NCI-H1417 (cell line): ENCODE data around the gene LRRTM3.

Source experiments
- DNase-seq, 3 experiments: peaks; one replicate each; lab custom pipeline; 2025; lab: John Stamatoyannopoulos, UW

LRRTM3 gene

DNA sequence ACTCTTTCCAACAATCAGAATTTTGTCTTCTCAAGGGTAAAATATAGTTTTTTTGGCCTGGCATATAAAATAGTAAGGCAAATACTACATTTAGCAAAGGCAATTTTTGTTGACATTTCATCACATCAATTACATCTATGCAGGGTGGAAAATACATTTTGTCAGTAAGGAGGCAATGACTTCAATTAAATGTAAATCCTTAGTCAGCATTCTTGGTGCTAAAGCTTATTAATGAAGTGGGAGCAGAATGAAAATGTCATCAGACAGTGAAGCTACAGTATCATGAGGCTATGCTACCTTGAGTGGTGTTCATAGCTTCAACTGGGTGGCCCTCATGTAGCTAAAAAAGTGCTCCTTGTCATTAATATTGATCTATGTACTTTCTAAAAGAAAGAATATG lies 8.9 kb downstream of the LRRTM3 start:
- no peak for DNase-seq

DNA sequence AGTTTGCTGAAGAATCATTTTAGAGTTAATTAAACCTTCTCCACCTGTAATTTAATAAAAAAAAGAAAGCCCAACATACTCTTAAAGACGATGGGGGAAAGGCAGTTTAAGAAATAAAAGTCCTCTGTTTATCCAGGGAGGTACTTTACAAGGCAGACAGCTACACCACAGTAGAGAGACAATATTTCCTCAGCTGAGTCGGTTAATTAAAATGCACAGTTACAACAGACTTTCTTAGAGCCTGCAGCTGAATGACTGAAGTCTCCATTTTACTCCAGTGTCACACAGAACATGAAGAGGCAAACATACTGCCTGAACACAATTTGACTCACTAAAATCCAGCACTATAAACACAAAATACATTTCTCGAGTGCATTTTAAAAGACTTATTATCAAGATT lies 15.1 kb downstream of the LRRTM3 start:
- peak in 1 of 3 experiments; percentile 47 for DNase-seq

DNA sequence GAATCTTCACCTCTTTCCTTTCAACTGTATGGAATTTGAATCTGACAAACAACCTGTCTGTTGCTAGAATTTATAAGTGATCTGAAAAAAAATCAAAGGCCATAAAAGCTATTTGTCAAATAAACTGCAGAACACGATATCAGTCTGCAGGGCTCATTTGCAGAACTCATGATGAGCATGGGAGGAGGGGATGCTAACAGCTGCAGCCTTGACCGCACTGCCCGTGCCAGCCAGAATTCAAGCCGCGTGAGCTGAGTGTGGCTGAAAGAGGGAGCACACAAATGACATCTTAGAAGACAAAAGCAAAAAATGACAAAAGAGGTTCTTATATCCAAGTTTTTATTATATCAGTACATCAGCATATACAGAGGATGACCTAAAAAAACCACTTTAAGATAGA lies 15.7 kb downstream of the LRRTM3 start:
- DNase-seq = peak in 2 of 3 experiments; percentile 21 to 67

DNA sequence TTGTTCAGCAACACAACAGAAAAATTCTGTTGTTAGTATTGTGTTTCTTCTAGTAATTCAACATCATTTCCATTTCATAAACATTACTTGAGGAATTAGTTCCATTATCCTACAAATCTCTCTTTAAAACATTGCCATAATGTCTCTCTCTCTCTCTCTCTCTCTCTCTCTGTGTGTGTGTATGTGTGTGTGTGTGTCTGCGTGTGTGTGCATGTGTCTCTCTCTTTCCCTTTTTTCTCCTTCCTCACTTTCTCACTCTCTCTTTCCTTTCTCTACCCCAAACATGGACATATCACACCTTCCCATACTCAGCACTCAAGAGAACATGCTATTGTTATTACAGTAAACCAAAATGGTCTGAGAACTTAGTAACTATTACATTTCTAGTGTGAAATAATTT lies 16.6 kb downstream of the LRRTM3 start:
- DNase-seq = no peak

DNA sequence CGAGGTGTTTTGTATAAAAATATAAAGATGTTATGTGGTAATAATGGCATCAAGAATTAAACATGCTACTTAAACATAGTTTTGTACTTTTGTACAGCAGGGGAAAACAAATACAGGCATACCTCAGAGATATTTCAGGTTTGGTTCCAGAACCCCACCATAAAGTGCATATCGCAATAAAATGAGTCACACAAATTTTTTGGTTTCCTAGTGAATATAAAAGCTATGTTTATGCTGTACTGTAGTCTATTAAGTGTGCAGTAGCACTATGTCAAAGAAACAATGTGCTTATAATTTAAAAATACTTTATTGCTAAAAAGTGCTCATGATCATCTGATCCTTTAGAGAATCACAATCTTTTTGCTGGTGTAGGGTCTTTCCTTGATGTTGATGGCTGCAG lies 17.8 kb downstream of the LRRTM3 start:
- no peak for DNase-seq

DNA sequence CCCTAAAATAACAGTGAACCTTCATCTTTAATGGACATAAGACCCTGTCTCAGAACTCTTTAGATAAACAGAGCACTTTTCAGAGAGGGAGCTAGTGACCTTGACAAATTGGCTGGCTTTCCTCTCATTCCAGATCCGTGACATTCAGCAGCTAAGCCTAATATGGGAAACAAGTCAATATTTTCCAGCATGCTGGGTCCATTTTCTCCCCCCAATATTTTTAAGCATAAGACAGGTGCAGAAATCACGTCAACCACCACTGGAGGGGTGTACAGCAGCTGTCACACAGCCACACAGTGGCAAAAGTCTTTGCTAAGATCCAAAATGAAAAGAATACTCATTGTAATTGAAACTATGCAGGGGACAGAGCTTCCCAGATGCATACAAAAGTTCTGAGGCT lies 26.1 kb downstream of the LRRTM3 start:
- no peak for DNase-seq

DNA sequence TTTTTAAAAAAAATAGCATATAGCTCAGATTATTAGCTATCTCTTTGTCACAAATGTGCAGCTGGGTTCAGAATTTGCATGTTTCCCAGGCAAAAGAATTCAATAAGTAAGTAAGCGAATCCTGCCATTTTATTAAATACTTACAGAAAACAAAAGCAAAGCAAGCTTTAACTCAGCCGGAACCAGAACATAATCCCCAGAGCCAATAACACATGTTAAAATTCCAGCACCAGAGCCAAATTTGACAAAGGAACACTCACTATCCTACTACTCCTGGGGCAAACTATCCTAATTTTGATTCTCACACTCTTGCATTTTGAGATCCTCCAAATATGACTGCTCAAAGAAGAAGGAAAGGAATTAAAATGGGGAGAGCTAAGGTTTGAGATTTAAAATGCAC lies 32.6 kb downstream of the LRRTM3 start:
- no peak for DNase-seq

DNA sequence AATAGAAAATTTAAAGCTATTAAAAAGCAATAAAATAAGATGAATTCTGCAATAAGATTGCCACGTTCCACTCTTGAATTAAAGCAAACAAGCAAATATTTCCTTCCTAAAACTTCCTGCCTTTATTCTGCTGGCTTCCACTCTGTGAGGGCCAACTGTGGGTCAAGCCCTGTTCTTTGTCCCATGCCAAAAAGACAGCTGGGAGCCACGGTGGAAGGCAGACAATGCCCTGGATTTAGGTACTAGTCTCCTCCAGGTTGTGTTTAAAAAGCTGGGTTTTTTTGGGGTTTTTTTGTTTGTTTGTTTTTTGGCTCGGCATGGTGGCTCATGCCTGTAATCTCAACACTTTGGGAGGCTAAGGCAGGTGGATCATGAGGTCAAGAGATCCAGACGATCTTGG lies 39.1 kb downstream of the LRRTM3 start:
- DNase-seq = no peak

DNA sequence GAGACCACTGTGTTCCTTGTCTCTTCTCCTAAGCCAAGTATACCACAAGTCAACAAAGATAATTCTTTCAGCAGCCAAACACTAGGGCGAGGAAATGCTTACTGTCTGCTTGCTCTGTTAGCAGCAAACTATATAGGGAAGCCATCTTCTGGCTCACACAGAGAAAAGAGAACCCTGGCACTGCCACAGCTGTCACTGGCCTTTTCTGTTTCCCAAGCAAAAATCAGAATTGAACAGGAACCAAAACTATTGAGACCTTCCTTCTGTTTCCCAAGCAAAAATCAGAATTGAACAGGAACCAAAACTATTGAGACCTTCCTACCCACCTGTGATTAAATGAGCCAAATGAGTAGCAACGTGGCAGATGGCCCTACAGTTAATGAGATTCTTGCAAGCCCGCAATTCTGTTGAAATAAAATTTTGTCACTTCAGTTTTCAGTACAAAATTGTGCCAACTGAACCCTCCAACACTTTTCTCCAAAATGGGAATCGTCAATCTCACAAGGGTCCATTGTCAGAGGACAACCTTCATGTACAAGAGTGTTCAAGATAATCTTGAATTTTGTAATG lies 54.5 kb downstream of the LRRTM3 start:
- no peak for DNase-seq

DNA sequence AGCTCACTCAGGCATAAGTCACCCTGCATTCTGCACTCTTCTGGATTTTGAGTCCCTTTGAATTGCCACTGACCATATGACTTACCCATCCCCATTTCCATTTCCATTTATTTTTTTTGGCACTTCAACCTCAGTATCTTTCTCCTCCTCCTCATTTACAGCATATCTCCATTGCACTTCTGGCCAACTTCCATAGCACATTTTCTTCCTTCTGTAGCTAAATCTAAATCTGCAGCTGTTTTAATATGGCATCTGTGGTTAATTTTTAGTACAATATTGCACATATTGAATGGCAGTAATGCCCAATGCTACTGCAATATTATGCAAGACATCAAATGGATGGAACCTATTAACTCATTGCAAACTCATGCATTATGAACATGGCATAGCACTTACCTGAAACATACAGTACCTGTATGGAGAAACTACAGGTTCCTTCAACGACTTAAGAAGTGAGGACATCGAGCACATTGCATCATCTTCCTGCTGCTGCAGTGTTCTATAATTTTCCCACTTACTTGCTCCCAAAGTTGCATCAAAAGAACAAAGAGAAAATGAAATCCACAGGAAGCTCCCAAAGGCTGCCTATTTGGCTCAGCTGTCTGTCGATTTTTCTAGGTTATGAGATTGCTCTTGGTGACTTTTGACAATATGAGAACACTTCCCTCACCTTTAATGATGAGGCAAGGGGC lies 55.7 kb downstream of the LRRTM3 start:
- DNase-seq = no peak

DNA sequence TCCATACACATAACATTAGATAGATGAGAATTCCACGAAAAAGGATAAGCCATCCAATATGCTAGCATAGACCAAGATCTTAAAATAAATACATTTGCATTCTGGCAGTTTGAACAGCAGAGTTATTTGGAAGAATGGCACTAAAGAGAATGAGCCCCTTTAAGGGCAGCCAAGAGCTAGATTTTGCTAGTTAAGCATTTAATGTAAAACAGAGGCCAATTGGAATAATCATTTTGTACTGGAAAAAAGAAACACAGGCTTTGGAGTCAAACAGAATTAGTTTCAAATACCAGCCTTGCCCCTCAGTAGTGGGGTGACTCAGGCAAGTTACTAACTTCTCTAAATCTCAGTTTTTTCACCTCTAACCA lies 56.2 kb downstream of the LRRTM3 start:
- DNase-seq = no peak

DNA sequence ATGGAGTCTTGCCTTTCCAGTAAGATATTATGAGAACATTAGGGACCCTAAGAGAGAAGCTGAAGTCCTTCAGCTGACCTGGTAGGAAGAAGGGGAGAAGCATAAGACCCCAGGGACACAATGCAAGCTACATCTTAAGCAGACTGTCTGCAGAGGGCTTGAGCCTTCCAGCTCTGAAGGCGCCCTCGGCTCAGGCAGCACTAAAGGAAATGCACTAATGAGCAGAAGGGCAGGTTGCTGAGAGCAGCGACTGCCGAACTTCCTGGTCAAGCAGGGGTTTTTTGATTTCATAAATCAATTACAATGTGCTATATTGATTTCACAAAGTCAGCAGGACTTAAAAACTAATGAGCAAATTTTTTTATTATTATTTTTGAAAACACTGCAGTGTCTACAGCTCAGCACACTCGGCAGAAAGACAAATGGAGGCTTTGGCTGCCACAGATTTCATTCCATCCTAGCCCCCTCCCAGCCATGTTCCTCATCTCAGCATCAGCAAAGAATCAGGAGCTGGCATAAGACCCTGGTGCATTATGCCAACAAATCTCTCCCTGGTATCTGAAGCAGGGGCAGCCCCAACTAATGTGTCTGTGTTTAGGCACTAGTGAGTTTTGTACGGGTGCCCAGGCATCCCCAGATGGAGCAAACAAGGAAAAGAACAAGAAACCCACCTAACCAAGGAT lies 57.1 kb downstream of the LRRTM3 start:
- peak in 2 of 3 experiments; percentile 36 to 64 for DNase-seq

DNA sequence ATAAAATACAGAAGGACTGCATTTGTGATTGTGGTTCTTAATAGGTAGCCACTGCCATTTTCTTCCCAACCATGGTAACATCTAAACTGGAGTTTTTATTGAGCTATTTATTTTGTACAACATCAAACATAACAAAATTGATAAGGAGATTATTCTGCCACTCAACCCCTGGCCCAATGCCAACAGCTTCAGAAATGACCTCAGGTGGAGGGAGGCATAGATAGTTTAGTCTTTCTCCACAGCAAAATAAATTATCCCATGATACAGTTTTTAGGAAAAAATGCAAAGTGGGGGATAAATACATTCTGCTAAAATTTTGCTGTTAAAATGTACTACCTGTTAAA lies 57.6 kb downstream of the LRRTM3 start:
- DNase-seq = peak in 2 of 3 experiments; percentile 32 to 70

DNA sequence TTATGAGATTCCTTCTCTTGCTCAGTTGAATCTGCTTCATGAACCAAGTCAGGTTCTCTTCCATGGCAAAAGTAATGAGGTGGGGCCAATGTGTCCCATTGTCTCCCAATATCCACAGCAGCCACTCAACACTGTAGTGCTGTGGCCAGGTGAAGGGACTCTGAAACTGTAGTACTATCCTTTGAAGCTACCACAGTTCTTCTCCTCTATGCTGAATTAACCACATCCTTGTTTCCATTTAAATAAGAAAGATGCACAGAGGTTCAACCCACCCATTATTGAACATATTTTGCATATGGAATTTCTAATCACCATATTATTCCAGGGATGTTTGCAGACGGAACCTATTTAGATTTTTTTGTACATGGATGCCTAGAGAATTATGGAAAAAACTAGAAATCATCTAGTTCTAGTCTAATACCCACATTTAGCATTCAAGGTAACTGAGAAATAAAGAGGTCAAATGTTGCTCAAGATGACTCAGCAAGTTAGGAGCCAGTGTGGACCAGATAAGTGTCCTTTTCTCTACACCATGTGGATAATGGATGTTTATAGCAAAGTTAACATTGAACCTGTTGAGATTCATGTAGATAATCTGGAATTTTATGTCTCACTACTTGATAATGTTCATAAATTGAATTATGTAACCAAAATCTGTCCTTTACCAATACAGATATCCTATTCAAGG lies 64.5 kb downstream of the LRRTM3 start:
- DNase-seq = no peak

DNA sequence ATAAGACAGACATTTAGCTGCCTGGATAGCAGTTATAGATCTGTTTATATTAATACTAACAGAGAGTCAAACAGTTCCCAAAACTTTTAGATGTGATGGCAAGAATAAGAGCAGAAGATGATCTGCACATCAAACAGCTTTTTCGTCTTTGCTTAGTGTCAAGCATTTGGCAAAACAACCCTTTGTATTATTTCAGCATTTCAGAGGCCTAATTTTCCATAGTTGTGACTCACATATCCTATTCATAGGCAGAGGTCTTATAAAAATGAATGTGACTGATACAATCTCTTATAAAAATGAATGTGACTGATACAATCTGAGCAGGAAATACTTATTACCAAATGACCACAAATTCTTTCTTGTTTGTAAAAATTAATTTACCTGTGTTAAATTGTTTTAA lies 71.2 kb downstream of the LRRTM3 start:
- DNase-seq = peak in 1 of 3 experiments; percentile 29

DNA sequence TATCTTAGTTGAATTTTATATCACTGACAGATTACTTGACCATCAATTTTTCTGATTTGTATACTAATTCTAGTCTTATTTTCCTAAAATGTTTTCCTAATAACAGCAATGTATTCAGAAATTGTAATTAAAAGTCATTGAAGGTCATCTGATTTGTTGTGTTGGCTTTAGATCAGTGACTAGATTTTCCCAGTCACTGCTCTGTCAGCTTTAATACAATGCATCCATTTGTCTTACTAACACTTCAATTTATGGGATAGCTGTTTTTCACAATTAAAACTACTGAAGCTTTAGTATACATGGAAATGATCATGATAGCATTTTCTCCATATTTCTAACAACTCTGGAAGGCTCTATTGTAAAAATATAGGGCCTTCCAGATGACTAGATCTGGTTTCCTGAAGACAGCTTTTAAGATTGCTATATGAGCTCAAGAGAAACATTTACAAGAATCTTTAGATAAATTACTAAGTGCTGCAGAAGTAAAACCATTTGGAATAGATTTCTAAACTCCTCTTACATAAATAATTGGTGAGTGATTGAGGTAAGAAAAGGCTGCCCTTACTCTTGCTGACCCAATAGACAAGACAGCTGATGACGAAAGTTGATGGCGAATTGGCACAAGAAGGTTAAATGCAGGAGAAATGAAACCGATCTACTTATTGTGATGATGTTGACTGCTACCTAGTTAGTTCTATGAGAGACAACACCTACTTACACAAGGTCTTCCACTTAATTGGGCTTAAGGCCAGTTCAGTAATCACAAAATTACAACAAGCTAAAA lies 74.1 kb downstream of the LRRTM3 start:
- DNase-seq = no peak

DNA sequence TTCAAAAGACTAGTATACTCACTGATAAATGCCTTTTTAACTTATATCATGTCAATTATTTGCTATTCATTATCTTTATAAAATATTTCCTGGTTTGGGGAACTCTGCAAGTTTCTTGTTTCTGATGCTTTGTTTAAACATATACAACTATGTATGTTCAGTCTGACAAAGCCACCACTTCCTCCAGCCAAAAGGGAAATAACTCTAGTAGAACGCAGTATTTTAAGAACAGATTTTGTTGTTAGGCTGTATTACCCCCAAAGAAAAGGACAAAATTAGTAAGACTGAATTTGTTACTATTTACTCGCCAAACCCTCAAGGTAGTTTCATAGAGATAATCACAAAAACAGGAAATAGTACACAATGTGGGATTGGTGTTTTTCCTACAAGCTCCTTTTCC lies 78.9 kb downstream of the LRRTM3 start:
- no peak for DNase-seq

DNA sequence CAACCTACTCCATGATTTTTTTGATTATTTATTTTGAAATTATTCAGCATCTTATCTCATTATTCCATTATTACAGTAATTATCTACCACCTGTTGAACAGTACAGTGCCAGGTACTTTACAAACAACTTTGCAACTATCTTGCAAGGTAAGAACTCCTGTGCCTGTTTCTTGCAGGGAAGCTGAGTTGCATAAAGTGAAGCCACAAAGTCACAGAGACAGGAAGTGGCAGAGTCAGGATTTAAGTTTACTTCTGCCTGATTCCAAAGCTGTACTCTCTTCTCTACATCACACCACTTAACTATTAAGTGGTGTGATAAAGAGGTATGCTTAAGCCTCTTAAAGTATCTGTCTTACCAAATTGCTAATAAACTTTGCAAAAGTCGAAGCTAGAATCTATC lies 80.1 kb downstream of the LRRTM3 start:
- no peak for DNase-seq

DNA sequence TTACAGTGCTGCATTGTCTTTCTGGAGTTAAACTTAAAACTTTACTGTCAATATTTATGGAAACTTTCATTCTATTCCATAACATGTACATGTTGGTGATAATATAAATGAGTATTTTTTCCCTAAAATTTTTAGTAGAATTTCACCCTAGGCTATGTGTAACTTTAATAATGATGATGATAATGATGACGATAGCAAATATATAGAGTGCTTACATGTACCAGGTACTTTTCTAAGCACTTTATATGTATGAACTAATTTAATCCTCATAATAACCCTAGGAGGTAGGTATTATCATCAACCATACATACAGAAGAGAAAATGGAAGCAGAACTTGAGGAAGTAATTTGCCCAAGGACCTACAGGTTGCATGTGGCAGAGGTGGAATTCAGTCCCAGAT lies 85.6 kb downstream of the LRRTM3 start:
- no peak for DNase-seq

DNA sequence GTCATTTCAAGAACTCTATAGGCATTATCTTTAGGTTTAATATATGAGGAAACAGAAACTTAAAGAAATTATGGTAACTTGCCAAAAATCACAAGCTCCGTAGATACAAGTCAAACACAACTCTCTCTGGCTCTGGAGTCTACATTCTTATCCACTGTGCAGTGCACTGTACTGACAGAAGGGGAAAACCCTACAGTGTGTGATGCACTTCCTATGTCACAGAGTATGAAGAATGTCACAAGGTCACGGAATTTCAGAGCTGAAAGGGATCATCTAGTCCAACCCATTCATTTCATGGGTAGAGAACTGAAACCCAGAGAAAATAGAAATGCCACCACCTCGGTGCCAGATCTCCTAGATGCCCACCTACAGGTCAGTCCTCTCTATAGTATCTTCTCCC lies 86.1 kb downstream of the LRRTM3 start:
- no peak for DNase-seq

DNA sequence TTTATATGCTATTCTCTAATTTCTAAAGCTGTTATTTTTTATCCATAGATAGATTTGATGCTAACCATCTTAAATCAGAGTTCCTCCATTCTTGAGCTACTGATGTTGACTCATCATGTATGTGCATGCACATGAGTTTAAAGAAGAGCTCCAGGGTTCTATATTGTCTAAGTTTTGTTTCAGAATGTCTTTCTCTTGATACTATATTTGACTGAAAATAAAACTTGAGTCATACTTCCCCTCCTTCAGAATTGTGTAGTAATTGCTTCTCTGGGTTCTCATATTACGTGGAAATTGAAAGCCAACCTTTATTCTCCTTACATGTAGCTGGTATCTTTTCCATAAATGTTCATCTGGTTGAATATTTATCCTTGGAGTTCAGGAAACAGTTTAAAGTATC lies 89.4 kb downstream of the LRRTM3 start:
- no peak for DNase-seq

DNA sequence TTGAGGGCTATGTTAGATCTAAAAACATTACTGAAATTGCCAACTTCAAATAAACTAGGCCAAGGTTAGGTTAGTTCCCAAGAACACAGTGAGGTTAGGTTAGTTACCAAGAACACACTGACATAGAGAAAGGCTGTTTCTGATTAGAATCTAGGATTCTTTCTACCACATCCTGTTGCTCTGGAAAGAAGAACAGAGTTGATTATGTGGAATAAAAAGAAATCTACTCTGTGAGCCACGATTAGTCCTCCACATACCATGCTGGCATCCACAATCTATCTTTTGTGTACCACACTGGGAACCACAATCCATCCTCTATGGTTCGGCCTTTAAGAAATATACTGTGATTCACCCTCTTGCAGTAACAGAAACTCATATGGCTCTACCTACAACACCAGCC lies 91.4 kb downstream of the LRRTM3 start:
- no peak for DNase-seq
